ENCODE results near the gene USP35.

USP35 gene

GRCh38 chr11:78147807-78148206, 40.9 kb upstream of the USP35 start:
- no peak for DNase-seq (ENCODE audit: extremely low spot score)
- TF ChIP-seq FOXA1 (IDR thresholded peaks at IDR 0.05) (no peak), FOXK2 (IDR thresholded peaks at IDR 0.05) (no peak), SUZ12 (IDR thresholded peaks at IDR 0.05) (no peak), NFRKB (IDR thresholded peaks at IDR 0.05) (no peak), PKNOX1 (IDR thresholded peaks at IDR 0.05) (no peak), L3MBTL2 (conservative IDR thresholded peaks at IDR 0.05) (no peak), CTBP1 (IDR thresholded peaks at IDR 0.05; ENCODE audit: borderline replicate concordance) (no peak), FOXM1 (IDR thresholded peaks at IDR 0.05; ENCODE audit: borderline replicate concordance) (no peak), ZNF384 (IDR thresholded peaks at IDR 0.05) (no peak), TARDBP (IDR thresholded peaks at IDR 0.05) (no peak), LEF1 (IDR thresholded peaks at IDR 0.05; ENCODE audit: borderline replicate concordance) (no peak), ELF4 (IDR thresholded peaks at IDR 0.05) (no peak), SP1 (IDR thresholded peaks at IDR 0.05) (no peak), HDGF (IDR thresholded peaks at IDR 0.05; ENCODE audit: borderline replicate concordance) (no peak), ARNT (IDR thresholded peaks at IDR 0.05) (no peak), BHLHE40 (IDR thresholded peaks at IDR 0.05; ENCODE audit: borderline replicate concordance) (no peak)
- ChIA-PET POLR2A (interaction anchor here (0.6 to 2.6 kb wide), 2 partner anchors 8 to 74 kb away, joined by 3 to 10 read pairs; partner anchors contain the start of gene ALG8), CTCF (no interaction called here)

- no peak for DNase-seq (ENCODE audit: extremely low spot score)
- ChIA-PET POLR2A (interaction anchor here (2.6 kb wide), 1 partner anchor 10 kb away, joined by 10 read pairs; the partner anchor contains the start of gene ALG8), CTCF (interaction anchor here (0.6 kb wide), 1 partner anchor 73 kb away, joined by 3 read pairs; no protein-coding TSS in a partner anchor)
- TF ChIP-seq TARDBP (IDR thresholded peaks at IDR 0.05), result no peak
- no peak for TF ChIP-seq NFRKB (IDR thresholded peaks at IDR 0.05)
- TF ChIP-seq BHLHE40 (IDR thresholded peaks at IDR 0.05; ENCODE audit: borderline replicate concordance), result no peak
- no peak for TF ChIP-seq CTBP1 (IDR thresholded peaks at IDR 0.05; ENCODE audit: borderline replicate concordance)
- TF ChIP-seq LEF1 (IDR thresholded peaks at IDR 0.05; ENCODE audit: borderline replicate concordance), result no peak
- no peak for TF ChIP-seq FOXK2 (IDR thresholded peaks at IDR 0.05)
- no peak for TF ChIP-seq ARNT (IDR thresholded peaks at IDR 0.05)
- no peak for TF ChIP-seq FOXM1 (IDR thresholded peaks at IDR 0.05; ENCODE audit: borderline replicate concordance)
- no peak for TF ChIP-seq L3MBTL2 (conservative IDR thresholded peaks at IDR 0.05)
- no peak for TF ChIP-seq ELF4 (IDR thresholded peaks at IDR 0.05)
Observed at GRCh38 chr11:78149646-78150045, 39.1 kb upstream of the USP35 start.

- ChIA-PET POLR2A (interaction anchor here (1.5 kb wide), 1 partner anchor 11 kb away, joined by 6 read pairs; the partner anchor contains the start of gene ALG8), CTCF (no interaction called here)
- TF ChIP-seq ZNF384 (IDR thresholded peaks at IDR 0.05) (no peak), BHLHE40 (IDR thresholded peaks at IDR 0.05; ENCODE audit: borderline replicate concordance) (no peak), TARDBP (IDR thresholded peaks at IDR 0.05) (no peak), PKNOX1 (IDR thresholded peaks at IDR 0.05) (no peak), FOXM1 (IDR thresholded peaks at IDR 0.05; ENCODE audit: borderline replicate concordance) (no peak)
- DNase-seq (ENCODE audit: extremely low spot score), result no peak
Observed at GRCh38 chr11:78150346-78150745, 38.4 kb upstream of the USP35 start.

- DNase-seq (ENCODE audit: extremely low spot score), result no peak
- no peak for TF ChIP-seq PKNOX1 (IDR thresholded peaks at IDR 0.05)
- no peak for TF ChIP-seq LEF1 (IDR thresholded peaks at IDR 0.05; ENCODE audit: borderline replicate concordance)
- POLR2A ChIA-PET, result interaction anchor here (1.5 kb wide), 1 partner anchor 11 kb away, joined by 6 read pairs; the partner anchor contains the start of gene ALG8
- CTCF ChIA-PET, result no interaction called here
Observed at GRCh38 chr11:78150754-78151153, 38.0 kb upstream of the USP35 start.

- ChIA-PET POLR2A (no interaction called here), CTCF (no interaction called here)
Observed at GRCh38 chr11:78151804-78152203, 36.9 kb upstream of the USP35 start.

GRCh38 chr11:78156127-78156844, 32.4 kb upstream of the USP35 start:
- TF ChIP-seq BHLHE40 (IDR thresholded peaks at IDR 0.05; ENCODE audit: borderline replicate concordance), result no peak
- TF ChIP-seq FOXK2 (IDR thresholded peaks at IDR 0.05), result no peak
- CTCF ChIA-PET, result no interaction called here
- POLR2A ChIA-PET, result no interaction called here
- no peak for DNase-seq (ENCODE audit: extremely low spot score)

More at GRCh38 chr11:78151804-78152203, 36.9 kb upstream of the USP35 start:
- no peak for TF ChIP-seq SP1 (IDR thresholded peaks at IDR 0.05)
- TF ChIP-seq FOXK2 (IDR thresholded peaks at IDR 0.05), result no peak
- no peak for TF ChIP-seq LEF1 (IDR thresholded peaks at IDR 0.05; ENCODE audit: borderline replicate concordance)
- DNase-seq (ENCODE audit: extremely low spot score), result no peak

GRCh38 chr11:78158987-78159652, 29.6 kb upstream of the USP35 start:
- CTCF ChIA-PET, result no interaction called here
- POLR2A ChIA-PET, result no interaction called here
- TF ChIP-seq L3MBTL2 (conservative IDR thresholded peaks at IDR 0.05), result no peak
- TF ChIP-seq FOXA1 (IDR thresholded peaks at IDR 0.05), result no peak
- TF ChIP-seq FOXM1 (IDR thresholded peaks at IDR 0.05; ENCODE audit: borderline replicate concordance), result no peak
- no peak for DNase-seq (ENCODE audit: extremely low spot score)
